ENCODE measurements around the gene EOLA2.

GRCh38 chrX:149898554-149898953 lies 39.7 kb downstream of the EOLA2 start:
- TF ChIP-seq CTCF (optimal IDR thresholded peaks at IDR 0.05 in 1 of 3, IDR thresholded peaks at IDR 0.05 in 1 of 3, conservative IDR thresholded peaks at IDR 0.05 in 1 of 3; ENCODE audit: extremely low read depth in 1 of 3, insufficient read depth in 2 of 3, low read length in 3 of 3): no peak
- TF ChIP-seq EZH2 (IDR thresholded peaks at IDR 0.05; ENCODE audit: low read length): no peak

Data from keratinocyte (primary cell).